NT2/D1 (cell line): Measurements from ENCODE around the gene RASA4B.

ENCODE experiments used
- DNase-seq: peaks from one replicate; pipeline ENCODE4 v3.0.0-alpha.2; 2011; ENCODE audit warnings: low read depth, low spot score
- H3K27me3 ChIP-seq: 2 replicates; pipeline ENCODE4 v1.6.0; 2011; ENCODE audit warnings: mild to moderate bottlenecking; ENCODE audit not compliant: insufficient read length, insufficient read depth
- H3K36me3 ChIP-seq: 2 replicates; pipeline ENCODE4 v1.6.1; 2011; ENCODE audit warnings: mild to moderate bottlenecking, low read length, mixed read lengths; ENCODE audit not compliant: insufficient read depth, insufficient read length
- H3K4me1 ChIP-seq: 2 replicates; pipeline ENCODE4 v1.5.1; 2011; ENCODE audit not compliant: insufficient read depth, insufficient read length
- H3K4me3 ChIP-seq: 2 replicates; pipeline ENCODE4 v1.5.1; 2011; ENCODE audit warnings: low read depth; ENCODE audit not compliant: insufficient read length
- H3K9ac ChIP-seq: 2 replicates; pipeline ENCODE4 v1.6.0; 2011; ENCODE audit warnings: low read depth; ENCODE audit not compliant: insufficient read length
- H3K9me3 ChIP-seq: 2 replicates; pipeline ENCODE4 v1.5.1; 2011; ENCODE audit warnings: mild to moderate bottlenecking, low read length; ENCODE audit not compliant: insufficient read depth
- SUZ12 ChIP-seq: IDR thresholded peaks from 2 replicates; pipeline ENCODE4 v1.6.1; 2011; ENCODE audit not compliant: insufficient read length, insufficient read depth; ENCODE audit errors: extremely low read depth
- YY1 ChIP-seq: IDR thresholded peaks from 2 replicates; pipeline ENCODE4 v1.6.1; 2011; ENCODE audit not compliant: insufficient read length, insufficient read depth
- ZNF274 ChIP-seq: IDR thresholded peaks from 2 replicates; pipeline ENCODE4 v1.6.1; 2011; ENCODE audit warnings: mild to moderate bottlenecking, low read depth, low read length

Gene RASA4B

DNA sequence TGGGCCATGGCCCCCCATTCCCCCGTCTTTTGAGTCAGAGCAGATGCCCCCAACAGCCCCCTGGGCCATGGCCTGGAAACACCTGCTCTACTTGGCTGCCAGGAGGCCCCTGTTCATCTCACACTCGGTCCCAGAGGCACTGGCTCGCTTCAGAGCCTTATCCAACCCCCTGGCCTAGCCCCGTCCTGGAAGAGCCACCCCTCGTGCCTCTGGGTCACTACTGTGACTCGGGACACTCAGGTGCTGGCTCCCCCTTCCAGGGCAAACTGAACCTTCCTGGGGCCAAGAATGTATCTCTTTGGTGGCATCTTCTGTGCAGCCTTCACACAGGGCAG, 45.8 kb downstream of the RASA4B start:
- no peaks in the 10 kb centered on the region for H3K9me3 ChIP-seq
- TF ChIP-seq YY1 (no peak), ZNF274 (no peak), SUZ12 (no peak)
- no peak overlapping the region for H3K9ac ChIP-seq
- no peak for DNase-seq
- H3K4me3 ChIP-seq = no peak overlapping the region
- no peaks in the 10 kb centered on the region for H3K27me3 ChIP-seq
- H3K36me3 ChIP-seq = peaks cover 54% of the 10 kb centered on the region
- H3K4me1 ChIP-seq = peaks cover 2% of the 10 kb centered on the region

DNA sequence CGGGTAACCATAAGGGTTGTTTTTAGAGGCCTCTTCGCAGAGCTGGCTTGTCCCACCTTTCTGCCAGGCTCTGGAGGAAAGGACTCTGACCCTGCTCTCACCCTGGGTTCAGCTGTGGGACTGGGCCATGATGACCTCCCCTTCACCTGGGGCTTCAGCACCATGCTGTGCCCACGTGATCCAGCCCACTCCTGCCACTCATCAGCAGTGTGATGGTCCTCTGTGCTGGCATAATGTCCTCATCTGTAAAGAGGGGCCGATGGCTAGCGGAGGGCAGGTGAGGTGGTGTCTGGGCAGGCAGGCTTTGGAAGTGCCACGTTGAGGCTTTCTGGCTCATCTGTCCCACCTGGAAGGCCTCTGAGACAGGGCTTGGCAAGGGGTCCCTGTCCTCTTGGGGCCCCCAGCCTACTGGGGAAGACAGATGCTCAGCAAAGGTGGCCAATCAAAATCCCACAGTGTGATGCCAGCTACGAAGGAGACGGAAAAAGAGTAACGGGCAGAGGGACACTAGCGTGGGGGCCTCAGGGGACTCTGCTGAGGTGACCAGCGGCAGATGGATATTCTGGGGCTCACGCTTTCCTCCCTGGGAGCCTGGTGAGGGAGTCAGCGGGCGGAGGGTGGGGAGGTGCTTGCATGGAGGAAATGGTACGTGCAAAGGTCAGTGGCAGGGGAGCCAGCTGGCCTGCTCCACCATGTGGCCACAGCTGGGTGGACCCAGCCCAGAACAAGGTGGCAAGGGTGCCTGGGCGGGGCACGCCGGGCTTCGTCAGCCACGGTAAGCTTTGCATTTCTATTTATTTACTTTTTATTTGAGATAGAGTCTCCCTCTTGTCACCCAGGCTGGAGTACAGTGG, 47.4 kb downstream of the RASA4B start:
- Histone ChIP-seq H3K9me3 (no peaks in the 10 kb centered on the region), H3K4me1 (peaks cover 2% of the 10 kb centered on the region), H3K36me3 (peaks cover 58% of the 10 kb centered on the region), H3K9ac (no peak overlapping the region), H3K4me3 (no peak overlapping the region), H3K27me3 (no peaks in the 10 kb centered on the region)
- TF ChIP-seq SUZ12 (no peak), YY1 (no peak), ZNF274 (no peak)
- no peak for DNase-seq

DNA sequence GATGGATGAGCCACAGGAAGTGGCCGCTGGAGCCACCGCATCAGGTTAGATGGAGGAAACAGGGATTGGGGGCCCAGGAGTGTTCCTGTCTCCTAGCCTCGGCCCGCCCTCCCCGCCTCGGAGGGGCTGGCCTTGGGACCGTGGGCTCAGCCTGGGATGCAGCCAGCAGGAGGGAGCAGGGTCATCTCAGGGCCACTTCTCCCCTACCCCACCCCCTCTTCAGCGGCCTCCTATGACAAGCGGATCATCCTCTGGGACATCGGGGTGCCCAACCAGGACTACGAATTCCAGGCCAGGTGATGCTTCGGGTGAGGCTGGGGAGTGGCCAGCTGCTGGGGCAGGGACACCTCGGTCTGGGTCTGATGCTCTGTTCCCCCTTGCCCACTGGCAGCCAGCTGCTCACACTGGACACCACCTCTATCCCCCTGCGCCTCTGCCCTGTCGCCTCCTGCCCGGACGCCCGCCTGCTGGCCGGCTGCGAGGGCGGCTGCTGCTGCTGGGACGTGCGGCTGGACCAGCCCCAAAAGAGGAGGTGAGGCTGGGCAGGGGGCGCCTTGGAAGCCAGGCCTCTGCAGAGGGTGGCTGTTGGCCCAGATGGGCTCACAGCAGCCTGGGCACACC, 48.1 kb downstream of the RASA4B start:
- Histone ChIP-seq H3K4me1 (peaks cover 2% of the 10 kb centered on the region), H3K4me3 (no peak overlapping the region), H3K9ac (no peak overlapping the region), H3K9me3 (no peaks in the 10 kb centered on the region), H3K36me3 (peaks cover 58% of the 10 kb centered on the region), H3K27me3 (no peaks in the 10 kb centered on the region)
- TF ChIP-seq YY1 (no peak), ZNF274 (no peak)
- no peak for DNase-seq

DNA sequence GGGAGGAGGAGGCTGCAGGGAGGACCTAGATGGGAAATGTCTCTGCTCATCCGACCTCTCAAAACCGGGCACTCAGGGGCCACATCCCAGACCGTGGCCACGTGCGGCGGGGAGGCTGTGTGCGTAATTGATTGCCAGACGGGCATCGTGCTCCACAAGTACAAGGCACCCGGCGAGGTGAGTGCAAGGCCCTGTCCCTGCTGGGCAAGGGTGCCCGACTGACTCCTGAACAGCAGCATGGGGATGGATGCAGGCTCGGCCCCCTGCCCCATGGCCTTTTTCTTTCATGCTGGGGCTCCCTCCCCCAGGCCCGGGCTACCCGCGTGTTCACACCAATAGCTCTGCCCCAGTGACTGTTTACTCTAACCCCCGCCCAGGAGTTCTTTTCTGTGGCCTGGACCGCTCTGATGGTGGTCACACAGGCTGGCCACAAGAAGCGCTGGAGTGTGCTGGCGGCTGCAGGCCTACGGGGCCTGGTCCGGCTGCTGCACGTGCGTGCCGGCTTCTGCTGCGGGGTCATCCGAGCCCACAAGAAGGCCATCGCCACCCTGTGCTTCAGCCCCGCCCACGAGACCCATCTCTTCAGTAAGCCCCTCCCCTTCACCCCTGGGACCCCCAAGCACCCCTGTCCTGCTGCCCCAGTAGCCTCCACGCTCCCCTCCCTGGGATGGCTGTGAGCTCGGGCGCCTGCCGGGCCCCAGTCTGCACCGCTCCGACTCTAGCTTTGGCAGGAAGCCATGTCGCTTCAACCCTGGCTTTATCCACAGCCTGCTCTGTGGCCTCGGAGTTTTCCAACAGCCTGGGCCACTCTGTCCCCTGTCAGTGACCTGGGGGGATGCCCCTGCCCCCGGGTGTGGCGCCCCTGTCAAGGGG, 48.9 kb downstream of the RASA4B start:
- Histone ChIP-seq H3K27me3 (no peaks in the 10 kb centered on the region), H3K4me3 (no peak overlapping the region), H3K9ac (peak overlapping the region; percentile 32), H3K9me3 (no peaks in the 10 kb centered on the region), H3K36me3 (peaks cover 55% of the 10 kb centered on the region), H3K4me1 (peaks cover 2% of the 10 kb centered on the region)
- no peak for TF ChIP-seq ZNF274
- TF ChIP-seq SUZ12 = no peak
- TF ChIP-seq YY1 = no peak
- no peak for DNase-seq

DNA sequence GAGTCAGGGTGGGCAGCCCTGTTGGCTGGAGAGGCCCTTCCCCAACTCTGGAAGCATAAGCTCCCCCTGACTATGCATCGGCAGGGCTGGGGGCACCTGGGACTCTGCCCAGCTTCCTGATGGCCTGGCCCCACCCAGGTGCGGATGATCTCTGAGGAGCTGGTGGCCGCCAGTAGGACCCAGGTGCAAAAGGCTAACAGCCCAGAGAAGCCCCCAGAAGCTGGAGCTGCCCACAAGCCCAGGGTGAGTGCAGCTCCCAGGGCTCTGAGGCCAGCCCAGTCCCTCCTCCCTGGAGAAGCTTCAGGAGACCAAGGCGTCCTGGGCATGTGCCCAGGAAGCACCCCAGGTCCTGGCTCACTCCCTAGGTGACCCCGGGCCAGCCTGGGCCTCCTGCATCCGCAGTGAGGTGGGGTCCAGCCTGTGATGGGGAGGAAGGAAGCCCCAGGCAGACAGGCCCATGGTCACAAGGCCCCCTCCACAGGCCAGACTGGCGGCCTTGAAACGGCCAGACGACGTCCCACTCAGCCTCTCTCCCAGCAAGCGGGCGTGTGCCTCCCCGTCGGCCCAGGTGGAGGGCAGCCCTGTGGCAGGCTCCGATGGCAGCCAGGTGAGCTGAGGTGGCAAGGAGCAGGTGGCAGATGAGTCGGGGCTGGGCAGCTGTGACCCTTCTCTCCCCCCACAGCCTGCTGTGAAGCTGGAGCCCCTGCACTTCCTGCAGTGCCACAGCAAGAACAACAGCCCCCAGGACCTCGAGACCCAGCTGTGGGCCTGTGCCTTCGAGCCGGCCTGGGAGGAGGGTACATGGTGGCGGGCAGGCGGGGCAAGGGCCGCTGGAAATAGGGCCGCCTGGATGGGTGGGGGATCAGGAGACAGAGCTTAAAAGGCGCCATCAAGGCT, 49.7 kb downstream of the RASA4B start:
- no peak overlapping the region for H3K4me3 ChIP-seq
- no peak for DNase-seq
- TF ChIP-seq ZNF274 = no peak
- no peak for TF ChIP-seq SUZ12
- no peak for TF ChIP-seq YY1
- no peaks in the 10 kb centered on the region for H3K27me3 ChIP-seq
- H3K36me3 ChIP-seq = peaks cover 48% of the 10 kb centered on the region
- H3K4me1 ChIP-seq = peaks cover 2% of the 10 kb centered on the region
- H3K9ac ChIP-seq = peak overlapping the region; percentile 32
- H3K9me3 ChIP-seq = no peaks in the 10 kb centered on the region

DNA sequence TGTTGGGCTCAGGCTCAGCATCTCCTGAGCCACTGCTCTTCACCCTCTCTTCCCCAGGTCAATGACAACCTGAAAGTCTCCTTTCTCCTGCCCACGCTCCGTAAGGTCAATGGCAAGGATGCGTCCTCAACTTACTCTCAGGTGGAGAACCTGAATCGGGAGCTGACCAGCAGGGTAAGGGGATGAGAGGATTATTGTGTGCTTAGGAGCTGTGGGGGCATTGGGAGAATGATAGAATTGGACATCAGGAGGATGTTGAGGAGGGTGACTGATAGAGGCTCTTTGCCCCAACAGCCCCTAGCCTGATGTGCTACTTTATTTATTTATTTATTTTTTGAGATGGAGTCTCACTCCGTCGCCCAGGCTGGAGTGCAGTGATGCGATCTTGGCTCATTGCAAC, 51.5 kb downstream of the RASA4B start:
- H3K27me3 ChIP-seq = no peaks in the 10 kb centered on the region
- H3K9me3 ChIP-seq = no peaks in the 10 kb centered on the region
- DNase-seq = no peak
- H3K36me3 ChIP-seq = peaks cover 41% of the 10 kb centered on the region
- peaks cover 2% of the 10 kb centered on the region for H3K4me1 ChIP-seq
- peak overlapping the region; percentile 98 for H3K9ac ChIP-seq
- peak overlapping the region; percentile 99 for H3K4me3 ChIP-seq
- TF ChIP-seq YY1 (no peak), ZNF274 (no peak), SUZ12 (no peak)
